NOMO-1 (cell line): Measurements from ENCODE around the gene CAMTA1.

ENCODE experiments used
- DNase-seq, 2 experiments: peaks; one replicate each; lab custom pipeline; 2025; ENCODE audit not compliant: unreplicated experiment in 2 of 2; lab: John Stamatoyannopoulos, UW

Gene CAMTA1

DNA sequence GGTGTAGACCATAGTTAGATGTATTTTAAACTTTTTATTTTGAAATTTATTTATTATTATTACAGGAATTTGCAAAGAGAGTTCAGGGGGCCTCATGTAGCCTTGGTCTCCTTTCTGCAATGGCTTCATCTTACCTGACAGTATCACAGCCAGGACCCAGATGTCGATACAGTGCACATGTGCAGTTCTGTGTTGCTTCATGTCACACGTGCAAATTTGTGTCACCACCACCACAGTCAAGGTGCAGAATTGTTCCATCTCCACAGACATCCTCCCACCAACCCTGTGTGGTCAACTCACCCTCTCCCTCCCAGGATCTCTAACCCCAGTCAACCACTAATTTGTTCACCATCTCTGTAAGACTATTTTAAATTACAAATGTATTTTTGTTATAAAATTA lies 184.5 kb downstream of the CAMTA1 start:
- no peak for DNase-seq

DNA sequence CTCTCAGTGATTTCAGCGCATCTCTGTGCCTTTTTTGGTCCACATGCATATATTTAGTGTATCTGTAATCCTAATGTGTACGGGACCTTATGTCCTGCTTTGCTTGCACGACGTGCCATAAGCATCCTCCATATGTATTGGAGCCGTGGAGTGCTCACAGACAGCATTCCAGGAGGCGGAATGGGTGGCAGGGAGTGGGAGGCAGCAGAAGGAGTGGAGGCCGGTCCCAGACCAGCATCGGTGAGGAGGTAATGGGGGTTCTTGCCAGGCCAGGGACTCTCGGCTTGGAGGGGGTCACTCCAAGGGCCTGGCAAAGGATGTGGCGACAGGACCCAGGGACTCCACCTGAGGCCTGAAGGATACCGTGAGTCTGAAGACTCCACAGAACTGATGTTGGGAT lies 185.0 kb downstream of the CAMTA1 start:
- no peak for DNase-seq

DNA sequence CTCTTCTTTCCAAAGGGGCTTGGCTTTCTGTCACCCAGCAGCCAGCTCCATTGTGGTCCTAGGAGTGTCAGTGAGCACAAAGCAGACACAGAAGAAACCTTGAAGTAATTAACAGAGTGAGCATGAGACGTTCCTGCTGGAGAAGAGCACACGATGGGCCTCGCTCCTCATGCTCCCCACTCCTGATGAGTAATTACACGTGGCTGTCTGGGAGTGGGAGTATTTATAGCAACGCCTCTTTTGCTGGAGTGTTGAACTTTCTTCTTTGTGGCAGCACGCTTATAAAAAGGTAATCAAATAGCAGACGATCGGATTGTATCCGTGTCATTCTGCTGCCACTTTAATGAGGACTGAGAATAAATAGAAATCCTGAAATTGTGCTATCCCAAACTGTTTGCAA lies 185.8 kb downstream of the CAMTA1 start:
- DNase-seq, result no peak

DNA sequence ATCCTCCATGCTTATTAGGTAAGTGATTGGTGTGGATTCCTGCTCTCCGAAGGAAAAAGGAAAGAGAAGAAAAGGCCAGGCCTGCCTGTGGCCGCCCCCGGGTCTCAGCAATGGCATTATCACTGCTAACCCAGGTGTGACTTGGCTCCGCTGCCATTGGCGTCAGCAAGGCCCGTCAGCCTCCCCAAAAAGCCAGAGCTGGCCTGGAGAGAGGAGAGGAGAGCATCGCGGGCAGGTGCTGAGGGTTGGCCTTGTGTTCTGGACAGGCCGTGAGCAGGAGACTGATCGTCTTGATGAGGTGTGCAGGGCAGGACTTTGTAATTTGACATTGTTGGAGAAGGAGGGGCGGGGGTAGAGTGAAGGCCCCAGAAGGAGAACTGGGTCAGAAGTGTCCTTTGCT lies 186.4 kb downstream of the CAMTA1 start:
- DNase-seq, result no peak

DNA sequence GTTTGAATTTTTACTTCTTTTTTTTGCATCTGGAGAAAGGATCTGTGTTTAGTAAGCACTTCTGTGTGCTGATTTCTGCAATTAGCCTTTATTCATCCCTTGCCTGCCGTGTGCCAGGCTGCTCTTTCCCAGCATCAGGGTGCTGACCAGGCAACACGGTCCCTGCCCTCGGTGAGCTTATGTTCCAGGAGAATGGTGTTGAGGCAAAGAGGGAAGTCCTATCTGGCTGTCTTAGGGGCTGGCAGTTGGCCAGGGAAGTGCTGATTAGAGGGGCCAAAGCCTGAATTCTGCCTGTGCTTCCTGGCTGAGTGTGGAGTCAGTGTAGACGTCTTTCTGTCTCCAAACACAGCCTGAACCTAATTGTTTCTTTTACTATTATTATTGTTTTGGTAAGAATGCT lies 187.1 kb downstream of the CAMTA1 start:
- no peak for DNase-seq

DNA sequence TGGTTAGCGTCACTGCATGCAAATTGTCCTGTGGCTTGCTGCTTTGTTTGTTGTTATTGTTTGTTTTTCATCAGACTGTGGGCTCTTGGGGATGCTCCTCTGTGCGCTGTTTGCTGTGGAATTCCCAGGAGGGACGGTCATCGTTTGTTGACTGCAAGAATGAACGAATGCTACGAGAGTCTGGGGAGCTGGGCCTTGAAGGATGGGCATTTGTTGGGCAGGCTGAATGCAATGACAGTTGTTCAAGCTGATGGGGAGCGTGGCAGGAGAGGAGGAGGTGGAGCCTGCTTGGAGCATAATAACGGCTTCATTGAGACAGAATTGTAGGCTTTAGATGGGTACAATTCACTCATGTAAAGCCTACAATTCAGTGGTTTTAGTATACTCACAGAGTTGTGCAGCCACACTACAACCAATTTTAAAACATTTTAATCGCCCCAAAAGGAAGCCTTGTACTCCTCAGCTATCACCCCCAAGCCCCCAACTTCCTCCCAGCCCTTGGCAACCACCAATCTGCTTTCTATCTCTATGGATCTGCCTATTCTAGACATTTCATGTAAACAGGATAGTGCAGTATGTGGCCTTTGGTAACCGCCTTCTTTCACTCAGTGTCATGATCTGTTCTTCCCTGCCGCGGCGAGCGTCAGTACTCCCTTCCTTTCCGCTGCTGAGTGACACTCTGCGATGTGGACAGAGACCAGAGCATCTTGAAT lies 190.2 kb downstream of the CAMTA1 start:
- no peak for DNase-seq

DNA sequence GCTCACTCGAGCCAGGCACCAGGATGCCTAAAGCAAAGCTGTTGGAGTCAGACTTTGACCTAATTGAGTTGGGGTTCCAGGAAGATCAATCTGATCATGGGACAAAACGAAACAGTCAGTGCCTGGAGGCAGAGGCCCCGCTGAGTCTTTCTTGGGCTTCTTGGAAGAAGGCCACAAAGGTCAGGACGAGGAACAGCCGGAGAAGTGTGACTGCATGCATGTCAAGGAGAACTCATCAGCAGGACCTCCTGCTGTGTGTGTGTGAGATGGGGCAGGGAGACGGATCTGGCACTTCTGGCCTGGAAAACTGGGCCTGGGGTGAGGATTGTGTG lies 190.8 kb downstream of the CAMTA1 start:
- DNase-seq, result no peak

DNA sequence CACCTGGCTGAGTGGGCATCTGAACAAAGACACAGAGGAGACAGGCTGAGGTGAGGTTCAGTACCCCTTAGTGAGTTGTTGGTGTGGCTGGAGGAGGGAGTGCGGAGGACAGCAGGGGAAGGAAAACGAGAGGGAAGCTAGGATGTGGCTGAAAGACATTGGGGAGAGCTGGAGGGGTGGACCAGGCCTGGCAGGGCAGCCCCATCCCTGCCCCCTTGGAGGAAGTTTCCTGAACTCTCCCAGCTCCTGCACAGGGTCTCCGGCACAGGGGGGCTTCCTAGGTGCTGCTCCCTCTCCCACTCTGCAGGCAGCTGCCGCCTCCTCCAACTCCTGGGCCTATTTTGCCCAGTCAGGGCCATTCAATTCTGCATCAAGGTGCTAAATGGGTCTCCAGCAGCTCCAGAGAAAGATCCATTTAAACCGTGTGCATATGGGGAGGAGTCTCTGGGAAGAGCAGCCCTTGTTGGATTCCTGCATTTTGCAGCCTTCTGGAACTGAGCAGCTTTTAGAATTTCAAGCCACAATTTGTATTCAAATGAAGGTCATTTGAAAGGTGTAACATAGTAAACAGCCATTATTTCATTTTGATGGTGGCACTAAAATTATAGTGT lies 193.9 kb downstream of the CAMTA1 start:
- DNase-seq, result no peak

DNA sequence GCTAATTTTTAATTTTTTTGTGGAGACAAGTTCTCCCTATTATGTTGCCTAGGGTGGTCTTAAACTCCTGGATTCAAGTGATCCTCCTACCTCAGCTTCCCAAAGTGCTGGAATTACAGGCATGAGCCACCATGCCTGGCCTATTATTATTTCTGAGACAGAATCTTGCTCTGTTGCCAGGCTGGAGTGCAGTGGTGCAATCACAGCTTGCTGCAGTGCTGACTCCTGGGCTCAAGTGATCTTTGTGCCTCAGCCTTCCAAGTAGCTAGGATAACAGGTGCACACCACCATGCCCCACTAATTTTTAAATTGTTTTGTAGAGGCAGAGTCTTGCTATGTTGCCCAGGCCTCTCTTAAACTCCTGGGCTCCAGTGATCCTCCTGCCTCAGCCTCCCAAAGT lies 196.3 kb downstream of the CAMTA1 start:
- no peak for DNase-seq

DNA sequence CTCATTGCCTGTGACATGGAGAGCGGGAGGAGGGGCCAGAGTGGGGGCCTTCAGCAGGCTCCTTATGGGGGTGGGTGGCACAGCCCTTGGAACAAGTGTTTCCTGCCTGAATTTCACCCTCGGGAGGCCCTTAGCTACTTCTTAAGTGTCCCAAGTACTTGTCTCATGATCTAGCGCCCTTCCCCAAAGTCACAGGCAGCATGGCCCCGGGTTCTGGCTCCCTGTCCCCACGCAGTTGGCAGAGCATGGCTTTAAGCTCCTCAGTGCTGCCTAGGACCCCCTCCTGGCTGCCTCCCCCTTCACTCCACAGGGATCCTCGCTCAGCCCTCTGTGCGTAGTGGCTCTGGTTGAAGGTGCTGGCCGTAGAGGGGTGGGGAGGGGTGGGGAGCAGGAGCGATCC lies 197.2 kb downstream of the CAMTA1 start:
- DNase-seq, result no peak

DNA sequence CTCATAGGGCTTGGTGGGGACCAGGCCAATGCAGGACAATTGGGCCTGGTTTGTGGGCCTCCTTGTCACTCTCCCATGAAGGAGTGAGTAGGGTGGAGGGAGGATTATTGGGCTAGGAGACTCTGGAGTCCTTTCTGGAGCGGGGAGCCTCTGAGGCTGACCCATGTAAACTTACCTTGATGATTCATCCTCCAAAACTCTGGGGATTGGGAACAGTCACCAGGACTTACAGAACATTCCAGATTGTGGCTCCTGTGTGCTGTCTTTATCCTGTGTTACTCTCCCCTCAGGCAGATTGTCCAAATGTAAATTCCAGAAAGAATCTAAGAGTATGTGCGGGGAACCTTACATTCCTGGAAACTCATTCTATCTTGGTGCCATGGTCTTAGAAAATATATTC lies 197.6 kb downstream of the CAMTA1 start:
- DNase-seq, result no peak

DNA sequence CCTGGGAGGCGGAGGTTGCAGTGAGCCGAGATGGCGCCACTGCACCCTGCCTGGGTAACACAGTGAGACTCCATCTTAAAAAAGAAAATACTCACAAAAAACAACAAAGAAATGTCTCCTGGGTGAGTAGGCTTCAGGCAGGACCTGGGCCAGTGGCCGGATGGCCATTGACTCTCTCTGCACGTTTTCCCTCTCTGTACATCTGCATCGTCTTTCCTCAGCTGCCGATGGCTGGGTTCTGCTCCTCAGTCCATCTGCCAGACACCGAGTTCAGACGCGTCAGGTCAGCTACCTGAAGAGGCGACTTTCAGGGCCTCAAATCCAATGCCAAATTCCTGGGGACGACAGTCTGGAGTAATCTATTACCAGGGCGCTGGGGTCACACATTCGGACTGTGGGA lies 199.3 kb downstream of the CAMTA1 start:
- no peak for DNase-seq

DNA sequence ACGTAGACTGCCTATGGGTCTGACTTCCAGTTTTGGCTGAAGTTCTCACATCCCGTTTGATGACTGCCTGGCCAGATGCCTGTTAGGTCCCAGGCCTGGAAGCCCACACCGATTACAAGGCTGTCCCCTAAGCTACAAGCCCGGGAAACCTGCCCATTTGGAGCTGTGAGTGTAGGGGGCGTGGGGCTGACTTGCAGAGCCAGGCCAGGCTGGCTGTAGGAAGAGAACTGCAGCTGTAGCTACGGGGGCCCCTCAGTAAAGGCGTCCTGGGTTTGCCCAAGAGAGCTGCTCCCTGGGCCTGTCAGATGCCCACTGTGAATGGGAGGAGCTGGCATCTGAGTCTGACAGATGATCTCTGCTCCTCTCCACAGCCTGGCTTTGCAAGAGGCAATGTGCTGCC lies 199.7 kb downstream of the CAMTA1 start:
- DNase-seq, result no peak

DNA sequence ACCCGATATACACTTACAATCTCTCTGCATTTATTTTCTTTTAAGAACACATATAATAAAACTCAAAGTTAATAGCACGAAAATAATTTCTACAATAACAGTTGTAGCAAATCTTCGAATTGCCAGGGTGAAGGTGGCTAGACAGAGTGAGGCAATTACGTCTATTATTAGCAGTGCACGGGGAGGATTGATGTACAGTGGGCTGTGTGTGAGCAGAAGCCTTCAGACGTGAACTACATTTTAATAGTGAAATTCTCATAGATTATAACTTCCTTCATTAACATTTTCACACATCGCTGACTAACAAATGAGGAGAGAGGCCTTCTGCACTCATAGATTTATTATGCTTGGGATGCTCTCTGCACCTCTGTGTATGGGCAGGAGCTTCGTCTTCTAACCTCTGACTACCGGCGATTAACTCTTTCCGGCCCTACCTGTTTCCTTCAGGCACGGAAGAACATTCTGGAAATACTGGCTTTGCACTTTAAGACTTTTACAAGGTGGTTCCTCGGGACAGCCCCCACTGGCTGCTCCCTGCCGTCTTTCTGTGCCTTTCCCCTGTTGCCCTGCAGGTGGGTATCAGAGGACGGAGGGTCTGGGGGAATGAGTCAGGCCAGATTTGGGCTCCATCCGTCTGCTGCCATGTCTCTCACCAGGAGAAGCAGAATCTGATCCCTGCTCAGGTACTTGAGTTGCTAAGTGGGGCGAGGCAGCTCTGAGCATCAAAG lies 200.5 kb downstream of the CAMTA1 start:
- DNase-seq, result no peak

DNA sequence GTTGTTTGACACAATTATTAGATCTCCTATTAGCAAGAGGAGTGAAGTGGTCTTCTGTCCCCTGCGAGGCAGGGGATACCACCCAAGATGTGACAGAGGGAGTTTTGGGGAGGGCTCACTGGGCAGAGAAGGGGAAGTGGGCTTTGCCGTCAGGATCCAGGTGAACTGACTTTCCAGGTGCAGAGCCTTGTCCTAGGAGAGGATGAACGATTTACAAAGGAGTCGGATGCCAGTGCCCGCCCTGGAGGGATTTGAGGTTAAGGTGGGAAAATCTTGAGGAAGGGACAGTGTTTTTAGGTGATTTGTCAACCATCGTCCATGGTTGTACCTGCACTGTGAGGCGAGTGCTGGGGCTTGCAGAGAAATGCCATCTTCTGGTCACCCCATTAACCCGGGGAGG lies 201.0 kb downstream of the CAMTA1 start:
- no peak for DNase-seq

DNA sequence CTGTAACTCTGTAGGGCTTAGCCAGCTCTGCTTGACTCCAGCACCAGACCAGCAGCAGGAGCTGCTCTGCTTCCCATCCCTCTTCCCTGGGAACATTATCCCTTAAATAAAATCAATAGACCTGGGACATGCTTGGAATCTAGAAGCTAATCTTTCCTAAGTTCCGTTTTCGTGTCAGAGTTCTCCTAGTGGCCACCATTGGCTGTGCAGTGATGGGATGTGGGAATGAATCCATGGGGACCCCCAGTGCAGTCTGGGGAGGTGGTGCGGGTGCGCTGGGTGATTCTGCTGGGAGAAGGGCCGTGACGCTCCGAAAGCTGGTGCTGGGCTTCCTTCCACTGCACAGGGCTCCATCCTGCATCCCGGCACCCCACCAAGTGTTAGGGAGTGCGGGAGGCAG lies 202.7 kb downstream of the CAMTA1 start:
- no peak for DNase-seq

DNA sequence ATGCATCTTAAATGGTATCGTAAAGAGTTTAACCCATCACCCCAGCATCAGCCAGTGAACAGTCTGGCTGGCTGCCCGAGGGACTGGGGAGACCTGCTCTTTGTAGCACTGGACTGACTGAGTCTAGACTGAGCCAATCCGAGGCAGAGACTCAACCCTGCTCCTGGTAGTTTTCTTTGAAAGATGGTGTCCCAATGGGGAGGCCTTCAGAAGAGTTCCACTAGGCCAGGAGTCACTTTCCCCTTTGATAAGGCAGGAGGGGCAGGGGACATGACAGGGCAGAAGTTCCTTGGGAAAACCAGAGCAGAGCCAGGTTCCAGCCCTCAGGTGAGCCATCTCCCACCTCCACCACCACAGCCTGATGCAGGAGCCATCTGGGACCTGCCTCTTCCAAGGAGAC lies 203.5 kb downstream of the CAMTA1 start:
- DNase-seq, result no peak

DNA sequence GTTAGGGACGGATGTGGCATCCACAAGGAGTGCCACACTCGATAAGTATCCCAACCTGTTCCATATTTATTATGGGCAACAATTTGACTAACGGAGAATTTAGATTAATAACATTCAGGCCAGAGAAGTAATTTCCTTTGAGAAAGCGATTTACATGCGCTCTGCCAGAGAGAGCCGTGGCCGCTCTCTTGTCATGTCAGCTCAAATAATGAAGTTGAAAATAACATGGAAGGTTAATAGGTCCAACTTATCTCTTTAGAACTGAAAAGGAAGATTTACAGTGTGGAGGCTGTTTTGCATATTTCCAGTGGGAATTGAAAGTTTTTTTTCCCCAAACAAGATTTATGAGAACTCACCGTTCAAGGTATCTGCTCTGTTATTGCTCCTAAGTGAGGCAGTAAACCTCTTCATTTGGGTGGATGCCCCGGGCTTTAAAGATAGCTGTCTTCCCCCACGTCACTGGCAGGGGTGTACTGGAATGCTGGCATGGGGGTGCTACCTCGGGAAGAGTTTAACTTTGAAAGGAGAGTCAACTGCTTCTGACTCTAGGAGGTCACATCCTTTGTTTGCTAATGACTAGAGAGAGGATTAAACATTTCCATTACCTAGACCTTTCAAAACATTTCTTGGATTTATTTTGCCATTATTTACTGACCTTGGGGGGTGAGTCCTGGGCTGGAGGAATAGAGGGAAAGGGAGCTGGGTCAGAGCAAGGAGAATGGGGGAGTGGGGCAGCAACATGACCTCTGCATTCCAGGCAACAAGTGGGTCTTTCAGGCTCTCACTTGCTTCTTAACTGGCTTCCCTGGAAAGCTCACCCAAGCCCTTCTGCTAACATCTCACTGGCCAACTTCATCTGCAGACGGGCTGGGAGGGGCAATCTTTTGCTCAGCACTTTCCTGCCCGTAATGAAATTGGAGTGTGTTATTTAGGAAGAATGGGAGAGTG lies 204.2 kb downstream of the CAMTA1 start:
- DNase-seq, result no peak

DNA sequence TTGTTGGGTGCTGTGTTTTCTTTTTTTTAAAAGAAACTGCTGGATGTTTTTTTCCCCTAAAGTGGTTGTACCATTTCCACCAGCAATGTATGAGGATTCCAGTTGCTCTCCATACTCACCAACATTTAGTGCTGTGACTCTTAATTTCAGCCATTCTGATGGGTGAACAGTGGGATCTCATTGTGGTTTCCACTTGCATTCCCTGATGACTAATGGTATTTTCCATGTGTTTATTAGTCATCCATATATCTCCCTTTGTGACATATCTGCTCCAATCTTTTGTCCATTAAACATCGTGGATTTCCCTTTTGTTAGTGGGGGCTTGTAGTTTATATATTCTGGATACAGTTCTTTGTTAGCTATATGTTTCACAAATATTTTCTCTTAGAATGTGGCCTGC lies 206.0 kb downstream of the CAMTA1 start:
- DNase-seq, result no peak

DNA sequence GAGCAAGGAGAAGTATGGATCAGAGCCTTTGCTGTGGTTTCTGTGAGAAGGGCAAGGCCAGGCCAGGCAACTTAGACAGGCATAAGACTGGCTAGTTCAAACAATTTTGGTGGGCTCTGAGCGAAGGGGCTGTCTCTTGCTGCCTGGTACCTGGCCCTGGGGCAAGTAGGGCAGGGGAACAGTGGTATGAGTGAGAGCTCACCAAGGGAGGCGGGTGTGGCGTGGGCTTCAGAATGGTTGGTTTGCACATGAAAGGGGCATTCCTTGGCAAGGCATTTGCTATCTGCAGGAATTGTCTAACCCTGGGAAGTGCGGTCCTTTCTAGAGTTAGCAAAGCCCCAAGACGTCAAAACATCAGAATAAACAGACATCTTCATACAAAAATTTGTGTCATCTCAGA lies 210.5 kb downstream of the CAMTA1 start:
- no peak for DNase-seq

DNA sequence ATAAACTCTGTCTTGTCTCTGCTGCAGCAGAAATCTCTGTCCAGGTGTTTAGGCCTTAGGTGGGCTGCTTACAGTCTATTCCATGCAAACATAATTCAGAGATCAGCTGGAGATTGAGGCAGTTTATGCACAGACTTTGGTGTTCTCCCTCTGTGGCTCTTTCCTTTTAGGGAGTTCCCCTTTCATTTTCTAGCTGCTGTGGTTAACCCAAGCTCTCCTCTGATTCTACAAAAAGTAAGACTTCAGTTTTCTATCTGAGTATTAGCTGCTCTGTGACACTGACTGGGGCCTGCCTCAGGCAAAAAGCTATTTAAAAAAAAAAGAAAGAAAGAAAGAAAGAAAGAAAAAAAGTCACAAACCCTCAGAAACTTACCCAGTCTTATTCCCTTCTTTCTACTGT lies 211.1 kb downstream of the CAMTA1 start:
- peak in 1 of 2 experiments; percentile 30 for DNase-seq
